Measurements from ENCODE around the gene CD151. TPM values are rescaled to one million over a fixed set of nuclear protein-coding genes. Genes with fewer than 3 reads are reported as not detected.

Gene CD151
- polyA plus RNA-seq, 1 donor (not counting 4 experiments of a cell fraction or from before 2014, with no cell fraction given) = 434 TPM

GRCh38 chr11:884578-885070 is 51.9 kb downstream of the CD151 start:
- Histone ChIP-seq H3K9me3 (ENCODE audit: control insufficient read depth, low read depth, low read length) (no peaks in the 10 kb centered on the region), H3K4me1 (ENCODE audit: control insufficient read depth, extremely low read depth, insufficient read depth, low read length) (no peaks in the 10 kb centered on the region), H2AFZ (ENCODE audit: control insufficient read depth, low read length) (no peak overlapping the region), H4K20me1 (ENCODE audit: control insufficient read depth, extremely low read depth, insufficient read depth, low read length) (no peaks in the 10 kb centered on the region), H3K36me3 (ENCODE audit: control insufficient read depth in 2 of 2, extremely low read depth in 1 of 2, insufficient read depth in 2 of 2, low read length in 2 of 2) (peaks cover 10 to 11% of the 10 kb centered on the region in 2 experiments), H3K4me2 (ENCODE audit: control insufficient read depth, extremely low read depth, insufficient read depth, low read depth, low read length) (no peak overlapping the region), H3K27ac (ENCODE audit: control insufficient read depth, insufficient read depth, low read length) (no peak overlapping the region), H3K9ac (ENCODE audit: control insufficient read depth, extremely low read depth, insufficient read depth, low read length) (no peak overlapping the region), H3K27me3 (ENCODE audit: control insufficient read depth, extremely low read depth, insufficient read depth, low read length) (no peaks in the 10 kb centered on the region), H3K9me1 (ENCODE audit: control insufficient read depth, extremely low read depth, insufficient read depth, low read length) (no peaks in the 10 kb centered on the region), H3K79me2 (ENCODE audit: control insufficient read depth, insufficient read depth, low read length) (no peaks in the 10 kb centered on the region), H3K4me3 (ENCODE audit: control insufficient read depth in 2 of 3, extremely low read depth in 1 of 3, insufficient read depth in 2 of 3, low read depth in 1 of 3, low read length in 3 of 3) (no peak overlapping the region)
- no peak for DNase-seq (ENCODE audit: low read depth, low spot score)
- dilution Hi-C loops (cut with MboI; ENCODE audit: extremely low pct_ligation_motif_present, low sequenced_read_pairs) = no loop called here
- FAIRE-seq = no peak
- TF ChIP-seq EZH2 (IDR thresholded peaks at IDR 0.05; ENCODE audit: low read length) = no peak
- no peak for TF ChIP-seq CTCF (optimal IDR thresholded peaks at IDR 0.05 in 1 of 3, IDR thresholded peaks at IDR 0.05 in 1 of 3, conservative IDR thresholded peaks at IDR 0.05 in 1 of 3; ENCODE audit: extremely low read depth in 1 of 3, insufficient read depth in 2 of 3, low read length in 3 of 3)

GRCh38 chr11:886568-886967 is 53.8 kb downstream of the CD151 start:
- no peak overlapping the region for H3K4me3 ChIP-seq (ENCODE audit: control insufficient read depth in 2 of 3, extremely low read depth in 1 of 3, insufficient read depth in 2 of 3, low read depth in 1 of 3, low read length in 3 of 3)
- dilution Hi-C loops (cut with MboI; ENCODE audit: extremely low pct_ligation_motif_present, low sequenced_read_pairs) = no loop called here
- no peak overlapping the region for H2AFZ ChIP-seq (ENCODE audit: control insufficient read depth, low read length)
- H3K4me1 ChIP-seq (ENCODE audit: control insufficient read depth, extremely low read depth, insufficient read depth, low read length) = no peaks in the 10 kb centered on the region
- no peak overlapping the region for H3K4me2 ChIP-seq (ENCODE audit: control insufficient read depth, extremely low read depth, insufficient read depth, low read depth, low read length)
- FAIRE-seq = no peak
- no peaks in the 10 kb centered on the region for H4K20me1 ChIP-seq (ENCODE audit: control insufficient read depth, extremely low read depth, insufficient read depth, low read length)
- H3K9ac ChIP-seq (ENCODE audit: control insufficient read depth, extremely low read depth, insufficient read depth, low read length) = no peak overlapping the region
- H3K9me1 ChIP-seq (ENCODE audit: control insufficient read depth, extremely low read depth, insufficient read depth, low read length) = no peaks in the 10 kb centered on the region
- TF ChIP-seq EZH2 (IDR thresholded peaks at IDR 0.05; ENCODE audit: low read length) = no peak
- no peak for TF ChIP-seq CTCF (optimal IDR thresholded peaks at IDR 0.05 in 1 of 3, IDR thresholded peaks at IDR 0.05 in 1 of 3, conservative IDR thresholded peaks at IDR 0.05 in 1 of 3; ENCODE audit: extremely low read depth in 1 of 3, insufficient read depth in 2 of 3, low read length in 3 of 3)
- no peak for DNase-seq (ENCODE audit: low read depth, low spot score)
- peaks cover 7 to 11% of the 10 kb centered on the region in 2 experiments for H3K36me3 ChIP-seq (ENCODE audit: control insufficient read depth in 2 of 2, extremely low read depth in 1 of 2, insufficient read depth in 2 of 2, low read length in 2 of 2)
- H3K79me2 ChIP-seq (ENCODE audit: control insufficient read depth, insufficient read depth, low read length) = no peaks in the 10 kb centered on the region
- no peaks in the 10 kb centered on the region for H3K9me3 ChIP-seq (ENCODE audit: control insufficient read depth, low read depth, low read length)
- no peaks in the 10 kb centered on the region for H3K27me3 ChIP-seq (ENCODE audit: control insufficient read depth, extremely low read depth, insufficient read depth, low read length)
- no peak overlapping the region for H3K27ac ChIP-seq (ENCODE audit: control insufficient read depth, insufficient read depth, low read length)
